Measurements from ENCODE around the gene OR12D3. TPM values are rescaled to one million over a fixed set of nuclear protein-coding genes. Genes with fewer than 3 reads are reported as not detected.

OR12D3 gene
- polyA plus RNA-seq, 3 donors: not detected

Other genes starting within 250 kb of the OR12D3 start
- gene OR2J2, start 204.4 kb downstream of the OR12D3 start, polyA plus RNA-seq (ENCODE audit: insufficient read length in 3 of 3): not detected
- gene OR14J1, start 73.6 kb downstream of the OR12D3 start, polyA plus RNA-seq (ENCODE audit: insufficient read length in 3 of 3): under 1 TPM; 0.06 to 0.12 (median 0.11) TPM
- gene OR5V1, start 6.4 kb downstream of the OR12D3 start, polyA plus RNA-seq (ENCODE audit: insufficient read length in 3 of 3): not detected
- gene OR12D2, start 20.3 kb upstream of the OR12D3 start, polyA plus RNA-seq (ENCODE audit: insufficient read length in 3 of 3): not detected
- gene OR12D1, start 39.6 kb upstream of the OR12D3 start, polyA plus RNA-seq (ENCODE audit: insufficient read length in 3 of 3): not detected
- gene OR10C1, start 64.0 kb upstream of the OR12D3 start, polyA plus RNA-seq (ENCODE audit: insufficient read length in 3 of 3): not detected
- gene OR11A1, start 81.8 kb upstream of the OR12D3 start, polyA plus RNA-seq (ENCODE audit: insufficient read length in 3 of 3): not detected
- gene OR2H1, start 81.9 kb upstream of the OR12D3 start, polyA plus RNA-seq (ENCODE audit: insufficient read length in 3 of 3): not detected
- gene MAS1L, start 112.7 kb upstream of the OR12D3 start, polyA plus RNA-seq (ENCODE audit: insufficient read length in 3 of 3): not detected
- 1 to 10 TPM in 1 of 3 donors, under 1 TPM in 2; 0.52 to 1.3 (median 0.90) TPM for gene UBD, start 184.4 kb upstream of the OR12D3 start, polyA plus RNA-seq (ENCODE audit: insufficient read length in 3 of 3)
- under 1 TPM; 0.11 to 0.13 (median 0.11) TPM for gene OR2H2, start 209.8 kb upstream of the OR12D3 start, polyA plus RNA-seq (ENCODE audit: insufficient read length in 3 of 3)